B cell (primary cell): ENCODE data around the gene TESK2. TPM values are rescaled to one million over a fixed set of nuclear protein-coding genes. Genes with fewer than 3 reads are reported as not detected.

Experiments used
- ATAC-seq: fragments of 200-7000 bp; cut with Tn5 transposase; one replicate; pipeline ENCODE4 v1.10.0; 2021; ENCODE audit warnings: low read depth, mild to moderate bottlenecking, moderate number of reproducible peaks, moderate library complexity
- CTCF ChIA-PET: fragments of 350-600 bp; sonication (Branson Sonifier 250); formaldehyde crosslinking; loops from one replicate; lab custom pipeline; 2021; ENCODE audit warnings: antibody characterized with exemption, inconsistent platforms; lab: Charles Lee
- POLR2A ChIA-PET: fragments of 350-600 bp; sonication (Branson Sonifier 250); formaldehyde crosslinking; loops from one replicate; lab custom pipeline; 2021; ENCODE audit warnings: antibody characterized with exemption; lab: Charles Lee
- DNase-seq: peaks from one replicate; pipeline ENCODE4 v3.0.0; 2013
- H2AFZ ChIP-seq: 2 replicates; pipeline ENCODE4 v1.6.1; 2012; ENCODE audit warnings: mild to moderate bottlenecking, low read depth, low read length; ENCODE audit not compliant: insufficient read depth, poor library complexity, severe bottlenecking
- H3K27ac ChIP-seq, 2 donors: 1 replicate in 1 of 2; 2 replicates in 1 of 2; pipeline ENCODE4 v1.5.1; 2012 to 2013; ENCODE audit warnings: low read length in 2 of 2, mild to moderate bottlenecking in 2 of 2, moderate library complexity in 1 of 2
- H3K27me3 ChIP-seq, 4 experiments: fragments of 200-600 bp in 1 of 4; sonication (generic) in 1 of 4; replicated peaks in 1 of 4; 1 replicate in 2 of 4; 2 replicates in 2 of 4; pipeline versions ENCODE4 v1.6.1 to v1.7.0; 2013 to 2016; ENCODE audit warnings: low read length in 3 of 4, mild to moderate bottlenecking in 2 of 4, mixed read lengths in 1 of 4, moderate library complexity in 1 of 4; ENCODE audit not compliant: insufficient read depth in 4 of 4, control insufficient read depth in 3 of 4; ENCODE audit errors: control extremely low read depth in 1 of 4
- H3K36me3 ChIP-seq, 2 experiments: replicated peaks in 1 of 2; 1 replicate in 1 of 2; 2 replicates in 1 of 2; pipeline versions ENCODE4 v1.6.1 to v1.7.1; 2013; ENCODE audit warnings: low read length in 1 of 2; ENCODE audit not compliant: insufficient read depth in 2 of 2, control insufficient read depth in 1 of 2; ENCODE audit errors: control extremely low read depth in 1 of 2, extremely low read depth in 1 of 2
- H3K4me1 ChIP-seq, 2 donors: fragments of 200-600 bp in 1 of 2; sonication (generic) in 1 of 2; 1 replicate in 1 of 2; 2 replicates in 1 of 2; pipeline versions ENCODE4 v1.5.1 to v1.6.1; 2013 to 2017; ENCODE audit warnings: low read length in 2 of 2; ENCODE audit not compliant: control insufficient read depth in 2 of 2, insufficient read depth in 2 of 2
- H3K4me2 ChIP-seq: replicated peaks from 2 replicates; pipeline ENCODE3; 2012; ENCODE audit warnings: mild to moderate bottlenecking, low read depth, low read length; ENCODE audit not compliant: poor library complexity, severe bottlenecking
- H3K4me3 ChIP-seq, 5 experiments: fragments of 200-600 bp in 1 of 5; sonication (generic) in 1 of 5; 1 replicate in 3 of 5; 2 replicates in 2 of 5; pipeline versions ENCODE4 v1.5.1 to v1.7.0; 2011 to 2016; ENCODE audit warnings: low read length in 4 of 5, mild to moderate bottlenecking in 4 of 5, low read depth in 2 of 5, control low read depth in 1 of 5, moderate library complexity in 1 of 5; ENCODE audit not compliant: insufficient read depth in 1 of 5; ENCODE audit errors: control extremely low read depth in 1 of 5, extremely low read depth in 1 of 5
- H3K79me2 ChIP-seq: fragments of 200-600 bp; sonication (generic); one replicate; pipeline ENCODE4 v1.6.0; 2016; ENCODE audit warnings: low read length; ENCODE audit not compliant: control insufficient read depth, insufficient read depth
- H3K9ac ChIP-seq: fragments of 200-600 bp; sonication (generic); 2 replicates; pipeline ENCODE4 v1.6.1; 2017; ENCODE audit warnings: mild to moderate bottlenecking, low read length, moderate library complexity
- H3K9me3 ChIP-seq, 3 donors: one replicate each; pipeline versions ENCODE4 v1.6.1 to v1.7.1; 2013; ENCODE audit warnings: low read length in 2 of 3; ENCODE audit not compliant: control insufficient read depth in 2 of 3, insufficient read depth in 1 of 3; ENCODE audit errors: control extremely low read depth in 1 of 3
- H4K20me1 ChIP-seq: 2 replicates; pipeline ENCODE4 v1.6.0; 2012; ENCODE audit warnings: mild to moderate bottlenecking, low read length; ENCODE audit not compliant: insufficient read depth, control insufficient read depth, poor library complexity, severe bottlenecking
- H3K27ac Mint-ChIP-seq: one replicate; pipeline ENCODE4 v1.8.0; 2021; ENCODE audit warnings: mixed read lengths
- H3K27me3 Mint-ChIP-seq: one replicate; pipeline ENCODE4 v1.8.0; 2021; ENCODE audit warnings: mixed read lengths
- H3K4me1 Mint-ChIP-seq: one replicate; pipeline ENCODE4 v1.8.0; 2021; ENCODE audit warnings: mixed read lengths
- H3K4me3 Mint-ChIP-seq: one replicate; pipeline ENCODE4 v1.8.0; 2021; ENCODE audit warnings: mixed read lengths
- H3K9me3 Mint-ChIP-seq: one replicate; pipeline ENCODE4 v1.8.0; 2022; ENCODE audit warnings: mixed read lengths; ENCODE audit not compliant: insufficient read depth
- CTCF ChIP-seq: fragments of 200-600 bp; IDR thresholded peaks from one replicate; pipeline ENCODE4 v1.8.0; 2022; ENCODE audit warnings: antibody characterized with exemption, mild to moderate bottlenecking
- EZH2 ChIP-seq: IDR thresholded peaks from 2 replicates; pipeline ENCODE4 v1.6.1; 2012; ENCODE audit warnings: borderline replicate concordance, low read depth, mild to moderate bottlenecking, moderate library complexity, low read length; ENCODE audit not compliant: insufficient read depth, poor library complexity, severe bottlenecking
- WGBS: methylation state at CpG from one replicate; pipeline ENCODE4 v1.1.5; 2013; ENCODE audit warnings: missing lambda C conversion rate; ENCODE audit not compliant: insufficient coverage; 5-methylcytosine and 5-hydroxymethylcytosine counted together
- intact Hi-C: fragments of 100-400 bp; cut with micrococcal nuclease; formaldehyde crosslinking; loops from one replicate; pipeline ENCODE4 v1.10.0; 2022
- polyA plus RNA-seq: library from polyadenylated mRNA; depleted of rRNA; stranded (reverse); fragments of >200 nt; gene quantifications from 2 replicates; pipeline ENCODE4 v1.2.3, GENCODE V29; 2012
- total RNA-seq, 2 donors: library from RNA; stranded (reverse); fragments of 120-200 nt in 1 of 2; gene quantifications; 1 replicate in 1 of 2; 2 replicates in 1 of 2; pipeline versions ENCODE4 v1.2.3 to v1.2.4, GENCODE V29; 2013 to 2022

The TESK2 gene
- total and polyA plus RNA-seq, 2 donors (not counting 1 experiment from before 2014, with no cell fraction given), result 21.7 to 27.0 TPM

GRCh38 chr1:45355683-45356082 is 135.3 kb downstream of the TESK2 start:
- no peak for ATAC-seq
- no peak overlapping the region for H3K27ac Mint-ChIP-seq

GRCh38 chr1:45354838-45355237 is 136.1 kb downstream of the TESK2 start:
- ATAC-seq (no peak), DNase-seq (no peak)
- POLR2A ChIA-PET, result no interaction called here
- Histone ChIP-seq H2AFZ (no peak overlapping the region), H3K27me3 (no peaks in the 10 kb centered on the region), H3K36me3 (peaks cover 0 to 9% of the 10 kb centered on the region in 2 experiments), H3K27ac (no peak overlapping the region), H3K9me3 (no peaks in the 10 kb centered on the region), H4K20me1 (no peaks in the 10 kb centered on the region), H3K4me2 (no peak overlapping the region), H3K4me1 (peaks cover under 1 to 3% of the 10 kb centered on the region in 2 donors), H3K79me2 (peaks cover 9% of the 10 kb centered on the region), H3K4me3 (no peak overlapping the region), H3K9ac (no peak overlapping the region)
- intact Hi-C loops, result no loop called here
- Mint-ChIP-seq H3K4me3 (no peak overlapping the region), H3K9me3 (no peaks in the 10 kb centered on the region), H3K27me3 (no peaks in the 10 kb centered on the region), H3K4me1 (peaks cover 4% of the 10 kb centered on the region), H3K27ac (no peak overlapping the region)
- TF ChIP-seq EZH2, result no peak
- TF ChIP-seq CTCF, result no peak
- WGBS, result 83% methylated on average over 1 of the region's 4 CpGs
- CTCF ChIA-PET, result interaction anchor here (0.5 to 12.2 kb wide), 5 partner anchors 15 to 340 kb away, joined by 3 to 478 read pairs (median 13); partner anchors contain the start of genes MUTYH, TESK2 and TOE1

More at GRCh38 chr1:45355683-45356082, 135.3 kb downstream of the TESK2 start:
- H3K9me3 ChIP-seq, result no peaks in the 10 kb centered on the region
- no peak overlapping the region for H3K4me2 ChIP-seq
- TF ChIP-seq CTCF (no peak), EZH2 (no peak)
- intact Hi-C loops, result no loop called here
- H3K79me2 ChIP-seq, result peaks cover 9% of the 10 kb centered on the region
- no peak overlapping the region for H3K9ac ChIP-seq
- no peak overlapping the region for H3K4me3 Mint-ChIP-seq
- CTCF ChIA-PET, result interaction anchor here (0.8 to 12.2 kb wide), 5 partner anchors 15 to 341 kb away, joined by 3 to 478 read pairs (median 13); partner anchors contain the start of genes MUTYH, TESK2 and TOE1
- H2AFZ ChIP-seq, result no peak overlapping the region
- peaks cover 12% of the 10 kb centered on the region for H3K4me1 Mint-ChIP-seq
- no peak overlapping the region for H3K27ac ChIP-seq
- peaks cover 7 to 9% of the 10 kb centered on the region in 2 donors for H3K4me1 ChIP-seq
- no peaks in the 10 kb centered on the region for H3K9me3 Mint-ChIP-seq
- no peaks in the 10 kb centered on the region for H3K27me3 ChIP-seq
- H3K4me3 ChIP-seq, result no peak overlapping the region
- H3K27me3 Mint-ChIP-seq, result no peaks in the 10 kb centered on the region
- 42% methylated on average over 1 of the region's 2 CpGs for WGBS
- DNase-seq, result no peak
- H4K20me1 ChIP-seq, result no peaks in the 10 kb centered on the region
- POLR2A ChIA-PET, result no interaction called here
- peaks cover 0 to 9% of the 10 kb centered on the region in 2 experiments for H3K36me3 ChIP-seq
